ENCODE results near the gene KDM4C.
"Not testable (repeated sequence)": the region's sequence is repeated elsewhere in the genome, so short reads cannot be mapped to it uniquely, and the experiment has no call there.

The KDM4C gene

GRCh38 chr9:6715153-6715754 is 42.5 kb upstream of the KDM4C start:
- not testable (repeated sequence) for H3K4me1 ChIP-seq (ENCODE audit: control insufficient read depth, low read depth, low read length); H3K4me2 ChIP-seq (ENCODE audit: low read length); H4K8ac ChIP-seq (ENCODE audit: low read depth, low read length); H3K27ac ChIP-seq (ENCODE audit: low read depth, low read length); H3K79me1 ChIP-seq (ENCODE audit: low read length); H2BK15ac ChIP-seq (replicated peaks; ENCODE audit: low read depth); H3K18ac ChIP-seq (ENCODE audit: low read length); H3K27me3 ChIP-seq (ENCODE audit: insufficient read depth, low read length, poor library complexity); DNase-seq; H3K56ac ChIP-seq (ENCODE audit: low read length); H3K79me2 ChIP-seq (ENCODE audit: control insufficient read depth, insufficient read depth, low read length); H3K23ac ChIP-seq (ENCODE audit: low read length); H3K4ac ChIP-seq (ENCODE audit: low read depth, low read length); H2BK5ac ChIP-seq (ENCODE audit: low read length); H2BK120ac ChIP-seq (ENCODE audit: low read depth, low read length); H3K9ac ChIP-seq (ENCODE audit: low read length); H3K36me3 ChIP-seq (ENCODE audit: control insufficient read depth, insufficient read depth, low read length); H3K4me3 ChIP-seq (ENCODE audit: low read length); H4K5ac ChIP-seq (ENCODE audit: low read length); H2AK5ac ChIP-seq (ENCODE audit: low read length)
- no CpG with 5 or more reads among the region's 28 CpGs for WGBS (ENCODE audit: extremely low coverage, insufficient coverage, low lambda C conversion rate)

DNA sequence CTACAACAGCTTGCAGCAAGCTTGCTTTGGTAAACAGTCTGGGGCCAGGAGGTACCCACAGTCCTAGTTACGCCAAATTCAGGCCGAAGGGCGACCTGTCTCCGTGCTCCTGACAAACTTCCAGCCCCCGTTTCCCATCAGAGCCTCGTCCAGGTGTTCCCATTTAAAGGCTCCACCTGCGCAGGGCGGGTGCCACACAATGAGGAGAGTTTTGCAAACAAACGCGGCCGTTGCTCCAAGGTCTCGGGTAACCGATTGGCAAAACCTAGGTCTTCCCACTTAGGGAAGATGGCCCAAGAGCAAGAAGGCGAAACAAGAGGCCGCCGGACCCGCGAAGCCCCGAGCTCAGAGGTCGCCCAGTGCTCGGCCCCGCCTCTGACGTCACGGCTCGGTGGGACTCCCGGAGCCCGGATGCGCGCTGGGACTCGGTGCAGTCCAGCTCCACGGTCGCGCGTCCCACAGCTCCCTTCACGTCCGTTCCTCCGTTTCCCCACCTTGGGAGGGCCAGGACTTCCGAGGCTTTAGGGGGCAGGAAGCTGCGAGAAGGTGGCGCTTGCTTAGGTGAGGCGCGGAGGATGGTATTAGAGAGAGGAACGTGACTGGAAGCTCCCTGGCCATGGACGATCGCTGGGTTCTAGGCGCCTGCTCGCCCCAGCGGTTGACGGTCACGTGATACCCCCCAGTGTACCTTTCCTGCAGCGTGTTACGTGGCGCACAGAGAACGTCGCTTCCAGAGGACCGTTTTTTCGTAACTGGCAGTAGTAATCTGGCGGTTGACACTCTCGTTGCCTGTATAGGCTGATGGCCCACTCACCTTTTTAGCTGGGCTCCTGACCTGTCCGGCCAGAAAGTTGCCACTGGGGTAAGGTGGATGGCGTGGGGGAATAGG is 41.8 kb upstream of the KDM4C start:
- Histone ChIP-seq H3K18ac (ENCODE audit: low read length) (no peak overlapping the region), H3K27ac (ENCODE audit: low read depth, low read length) (no peak overlapping the region), H3K4me3 (ENCODE audit: low read length) (no peak overlapping the region), H3K9ac (ENCODE audit: low read length) (no peak overlapping the region), H4K5ac (ENCODE audit: low read length) (no peak overlapping the region), H3K4me2 (ENCODE audit: low read length) (no peak overlapping the region), H3K79me1 (ENCODE audit: low read length) (no peaks in the 10 kb centered on the region), H3K79me2 (ENCODE audit: control insufficient read depth, insufficient read depth, low read length) (no peaks in the 10 kb centered on the region), H3K36me3 (ENCODE audit: control insufficient read depth, insufficient read depth, low read length) (no peaks in the 10 kb centered on the region), H3K4me1 (ENCODE audit: control insufficient read depth, low read depth, low read length) (no peaks in the 10 kb centered on the region), H4K8ac (ENCODE audit: low read depth, low read length) (no peak overlapping the region), H3K4ac (ENCODE audit: low read depth, low read length) (no peak overlapping the region), H2AK5ac (ENCODE audit: low read length) (no peak overlapping the region), H3K56ac (ENCODE audit: low read length) (no peak overlapping the region), H2BK5ac (ENCODE audit: low read length) (no peak overlapping the region), H2BK120ac (ENCODE audit: low read depth, low read length) (no peak overlapping the region), H3K23ac (ENCODE audit: low read length) (no peak overlapping the region), H3K27me3 (ENCODE audit: insufficient read depth, low read length, poor library complexity) (no peaks in the 10 kb centered on the region), H2BK15ac (replicated peaks; ENCODE audit: low read depth) (no peak overlapping the region)
- WGBS (ENCODE audit: extremely low coverage, insufficient coverage, low lambda C conversion rate) = no CpG with 5 or more reads among the region's 61 CpGs
- DNase-seq = no peak

DNA sequence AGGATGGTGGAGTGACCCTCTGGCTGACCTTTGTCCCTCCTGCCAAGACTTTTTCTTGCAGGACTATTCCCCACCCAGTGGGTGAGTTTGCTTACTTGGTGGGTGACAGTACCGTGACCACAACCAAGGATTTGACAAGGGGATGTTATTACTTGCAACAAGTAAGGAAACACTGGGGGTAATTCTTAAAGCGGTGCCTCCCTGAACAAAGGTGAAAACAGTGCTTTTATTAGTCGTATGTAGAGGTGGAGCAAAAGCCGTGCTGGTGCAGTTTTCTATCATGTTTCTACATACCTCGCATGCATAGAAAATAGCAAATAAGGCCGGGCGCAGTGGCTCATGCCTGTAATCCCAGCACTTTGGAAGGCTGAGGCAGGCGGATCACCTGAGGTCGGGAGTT is 41.0 kb upstream of the KDM4C start:
- DNase-seq = no peak
- H3K27ac ChIP-seq (ENCODE audit: low read depth, low read length) = no peak overlapping the region

GRCh38 chr9:6723881-6724420 is 33.8 kb upstream of the KDM4C start:
- Histone ChIP-seq H3K27me3 (ENCODE audit: insufficient read depth, low read length, poor library complexity) (no peaks in the 10 kb centered on the region), H3K4ac (ENCODE audit: low read depth, low read length) (no peak overlapping the region), H2AK5ac (ENCODE audit: low read length) (no peak overlapping the region), H3K4me1 (ENCODE audit: control insufficient read depth, low read depth, low read length) (no peaks in the 10 kb centered on the region), H3K23ac (ENCODE audit: low read length) (no peak overlapping the region), H3K56ac (ENCODE audit: low read length) (no peak overlapping the region), H2BK5ac (ENCODE audit: low read length) (no peak overlapping the region), H3K36me3 (ENCODE audit: control insufficient read depth, insufficient read depth, low read length) (no peaks in the 10 kb centered on the region), H3K4me3 (ENCODE audit: low read length) (no peak overlapping the region), H2BK120ac (ENCODE audit: low read depth, low read length) (no peak overlapping the region), H3K79me1 (ENCODE audit: low read length) (no peaks in the 10 kb centered on the region), H4K5ac (ENCODE audit: low read length) (no peak overlapping the region), H3K27ac (ENCODE audit: low read depth, low read length) (no peak overlapping the region), H3K79me2 (ENCODE audit: control insufficient read depth, insufficient read depth, low read length) (no peaks in the 10 kb centered on the region), H3K18ac (ENCODE audit: low read length) (no peak overlapping the region), H4K8ac (ENCODE audit: low read depth, low read length) (no peak overlapping the region), H2BK15ac (replicated peaks; ENCODE audit: low read depth) (no peak overlapping the region), H3K9ac (ENCODE audit: low read length) (no peak overlapping the region), H3K4me2 (ENCODE audit: low read length) (no peak overlapping the region)
- DNase-seq = no peak
- WGBS (ENCODE audit: extremely low coverage, insufficient coverage, low lambda C conversion rate) = no CpG with 5 or more reads among the region's 2 CpGs

More for the DNA sequence above, 41.0 kb upstream of the KDM4C start:
- Histone ChIP-seq H3K56ac (ENCODE audit: low read length) (no peak overlapping the region), H3K27me3 (ENCODE audit: insufficient read depth, low read length, poor library complexity) (no peaks in the 10 kb centered on the region), H3K9ac (ENCODE audit: low read length) (no peak overlapping the region), H2BK5ac (ENCODE audit: low read length) (no peak overlapping the region), H3K4ac (ENCODE audit: low read depth, low read length) (no peak overlapping the region), H4K5ac (ENCODE audit: low read length) (no peak overlapping the region), H3K4me3 (ENCODE audit: low read length) (no peak overlapping the region), H3K4me1 (ENCODE audit: control insufficient read depth, low read depth, low read length) (no peaks in the 10 kb centered on the region), H2BK15ac (replicated peaks; ENCODE audit: low read depth) (no peak overlapping the region), H3K79me1 (ENCODE audit: low read length) (no peaks in the 10 kb centered on the region), H3K18ac (ENCODE audit: low read length) (no peak overlapping the region), H4K8ac (ENCODE audit: low read depth, low read length) (no peak overlapping the region), H3K79me2 (ENCODE audit: control insufficient read depth, insufficient read depth, low read length) (no peaks in the 10 kb centered on the region), H2AK5ac (ENCODE audit: low read length) (no peak overlapping the region), H3K23ac (ENCODE audit: low read length) (no peak overlapping the region), H3K4me2 (ENCODE audit: low read length) (no peak overlapping the region), H2BK120ac (ENCODE audit: low read depth, low read length) (no peak overlapping the region), H3K36me3 (ENCODE audit: control insufficient read depth, insufficient read depth, low read length) (no peaks in the 10 kb centered on the region)
- WGBS (ENCODE audit: extremely low coverage, insufficient coverage, low lambda C conversion rate) = no CpG with 5 or more reads among the region's 9 CpGs

GRCh38 chr9:6733257-6733656 is 24.5 kb upstream of the KDM4C start:
- Histone ChIP-seq H2BK120ac (ENCODE audit: low read depth, low read length) (no peak overlapping the region), H3K36me3 (ENCODE audit: control insufficient read depth, insufficient read depth, low read length) (no peaks in the 10 kb centered on the region), H3K79me1 (ENCODE audit: low read length) (no peaks in the 10 kb centered on the region), H3K23ac (ENCODE audit: low read length) (no peak overlapping the region), H3K4me1 (ENCODE audit: control insufficient read depth, low read depth, low read length) (no peaks in the 10 kb centered on the region), H2BK5ac (ENCODE audit: low read length) (no peak overlapping the region), H3K4me2 (ENCODE audit: low read length) (no peak overlapping the region), H4K5ac (ENCODE audit: low read length) (no peak overlapping the region), H3K79me2 (ENCODE audit: control insufficient read depth, insufficient read depth, low read length) (no peaks in the 10 kb centered on the region), H3K4me3 (ENCODE audit: low read length) (no peak overlapping the region), H3K4ac (ENCODE audit: low read depth, low read length) (no peak overlapping the region), H3K27ac (ENCODE audit: low read depth, low read length) (no peak overlapping the region), H2BK15ac (replicated peaks; ENCODE audit: low read depth) (no peak overlapping the region), H3K56ac (ENCODE audit: low read length) (no peak overlapping the region), H2AK5ac (ENCODE audit: low read length) (no peak overlapping the region), H3K9ac (ENCODE audit: low read length) (no peak overlapping the region), H3K18ac (ENCODE audit: low read length) (no peak overlapping the region), H3K27me3 (ENCODE audit: insufficient read depth, low read length, poor library complexity) (no peaks in the 10 kb centered on the region), H4K8ac (ENCODE audit: low read depth, low read length) (no peak overlapping the region)
- no CpG with 5 or more reads among the region's 3 CpGs for WGBS (ENCODE audit: extremely low coverage, insufficient coverage, low lambda C conversion rate)
- no peak for DNase-seq

Data from mesendoderm (in vitro differentiated cells).